H9 (cell line): ENCODE results near the gene BAHD1. TPM values are rescaled to one million over a fixed set of nuclear protein-coding genes. Genes with fewer than 3 reads are reported as not detected.
A peak's percentile ranks its signal among the peaks of the same experiment; 100 is the strongest.

Source experiments
- DNase-seq: peaks from one replicate; pipeline ENCODE4 v3.0.0-alpha.2; 2017
- H2AFZ ChIP-seq: one replicate; pipeline ENCODE4 v1.6.1; 2013; ENCODE audit warnings: mild to moderate bottlenecking, low read length, control low read depth, moderate library complexity
- H2AK5ac ChIP-seq: 2 replicates; pipeline ENCODE4 v1.6.1; 2013; ENCODE audit warnings: low read length, control low read depth, mixed read lengths; ENCODE audit not compliant: insufficient read length
- H2BK120ac ChIP-seq: one replicate; pipeline ENCODE4 v1.6.1; 2013; ENCODE audit warnings: low read depth, mild to moderate bottlenecking, low read length, control low read depth, inconsistent platforms; ENCODE audit not compliant: poor library complexity, severe bottlenecking
- H2BK12ac ChIP-seq: 2 replicates; pipeline ENCODE4 v1.6.1; 2013; ENCODE audit warnings: low read length, control low read depth, mixed read lengths, low read depth; ENCODE audit not compliant: insufficient read length
- H2BK15ac ChIP-seq: 2 replicates; pipeline ENCODE4 v1.6.1; 2013; ENCODE audit warnings: low read depth, low read length, control low read depth
- H2BK20ac ChIP-seq: one replicate; pipeline ENCODE4 v1.6.1; 2013; ENCODE audit warnings: low read depth, mild to moderate bottlenecking, low read length, control low read depth, inconsistent platforms; ENCODE audit not compliant: poor library complexity, severe bottlenecking
- H2BK5ac ChIP-seq: 2 replicates; pipeline ENCODE4 v1.6.1; 2013; ENCODE audit warnings: low read length, control low read depth, mixed read lengths; ENCODE audit not compliant: insufficient read length
- H3K14ac ChIP-seq: 2 replicates; pipeline ENCODE4 v1.6.1; 2013; ENCODE audit warnings: low read length, control low read depth; ENCODE audit not compliant: insufficient read depth
- H3K18ac ChIP-seq: 2 replicates; pipeline ENCODE4 v1.6.1; 2013; ENCODE audit warnings: low read depth, mild to moderate bottlenecking, mixed read lengths, low read length, control low read depth; ENCODE audit not compliant: insufficient read length
- H3K23ac ChIP-seq: 2 replicates; pipeline ENCODE4 v1.6.1; 2013; ENCODE audit warnings: low read length, control low read depth, mixed read lengths, low read depth; ENCODE audit not compliant: insufficient read length
- H3K23me2 ChIP-seq: 2 replicates; pipeline ENCODE4 v1.6.1; 2013; ENCODE audit warnings: low read depth, mild to moderate bottlenecking, mixed read lengths, low read length, control low read depth; ENCODE audit not compliant: insufficient read length, poor library complexity, severe bottlenecking
- H3K27ac ChIP-seq: 2 replicates; pipeline ENCODE4 v1.5.1; 2013; ENCODE audit warnings: low read length, control low read depth, mixed read lengths, low read depth; ENCODE audit not compliant: insufficient read length
- H3K27me3 ChIP-seq: 2 replicates; pipeline ENCODE4 v1.6.1; 2013; ENCODE audit warnings: low read length, control low read depth, inconsistent platforms; ENCODE audit not compliant: insufficient read depth
- H3K4ac ChIP-seq: 2 replicates; pipeline ENCODE4 v1.6.1; 2013; ENCODE audit warnings: low read depth, mild to moderate bottlenecking, control low read depth, inconsistent platforms, low read length, moderate library complexity
- H3K4me1 ChIP-seq: 2 replicates; pipeline ENCODE4 v1.6.1; 2013; ENCODE audit warnings: low read length, control low read depth, inconsistent platforms; ENCODE audit not compliant: insufficient read depth
- H3K4me2 ChIP-seq: 2 replicates; pipeline ENCODE4 v1.6.1; 2013; ENCODE audit warnings: low read length, control low read depth, mixed read lengths; ENCODE audit not compliant: insufficient read length, insufficient read depth
- H3K56ac ChIP-seq: 2 replicates; pipeline ENCODE4 v1.6.1; 2013; ENCODE audit warnings: low read depth, mild to moderate bottlenecking, mixed read lengths, low read length, control low read depth; ENCODE audit not compliant: insufficient read length
- H3K79me1 ChIP-seq: 2 replicates; pipeline ENCODE4 v1.6.1; 2013; ENCODE audit warnings: low read depth, mild to moderate bottlenecking, moderate library complexity, low read length, control low read depth, inconsistent platforms; ENCODE audit not compliant: insufficient read depth, poor library complexity, severe bottlenecking
- H3K79me2 ChIP-seq: 2 replicates; pipeline ENCODE4 v1.6.1; 2013; ENCODE audit warnings: low read length, control low read depth, inconsistent platforms; ENCODE audit not compliant: insufficient read depth
- H3K9ac ChIP-seq: 2 replicates; pipeline ENCODE4 v1.6.1; 2013; ENCODE audit warnings: low read length, control low read depth, mixed read lengths; ENCODE audit not compliant: insufficient read length; ENCODE audit errors: extremely low read depth
- H3K9me3 ChIP-seq: one replicate; pipeline ENCODE4 v1.6.1; 2013; ENCODE audit warnings: low read depth, low read length, inconsistent platforms; ENCODE audit not compliant: control insufficient read depth
- H3T11ph ChIP-seq: one replicate; pipeline ENCODE4 v1.6.1; 2013; ENCODE audit warnings: mild to moderate bottlenecking, low read length, control low read depth, inconsistent platforms
- H4K20me1 ChIP-seq: one replicate; pipeline ENCODE4 v1.6.1; 2013; ENCODE audit not compliant: control insufficient read depth, insufficient read length, insufficient read depth
- H4K5ac ChIP-seq: 2 replicates; pipeline ENCODE4 v1.6.1; 2013; ENCODE audit warnings: low read depth, mild to moderate bottlenecking, mixed read lengths, low read length, control low read depth; ENCODE audit not compliant: insufficient read length
- H4K8ac ChIP-seq: replicated peaks from 2 replicates; pipeline ENCODE4 v1.6.1; 2013; ENCODE audit warnings: low read length, control low read depth, mixed read lengths, low read depth; ENCODE audit not compliant: insufficient read length
- H4K91ac ChIP-seq: 2 replicates; pipeline ENCODE4 v1.6.1; 2013; ENCODE audit warnings: low read depth, mild to moderate bottlenecking, moderate library complexity, mixed read lengths, low read length, control low read depth; ENCODE audit not compliant: insufficient read length
- H3K27ac Mint-ChIP-seq, 3 experiments: 2 replicates in 2 of 3; 3 replicates in 1 of 3; pipeline ENCODE4 v1.8.0; 2020 to 2021; ENCODE audit warnings: mixed read lengths in 3 of 3, mild to moderate bottlenecking in 1 of 3, moderate library complexity in 1 of 3
- H3K27me3 Mint-ChIP-seq: 2 replicates; pipeline ENCODE4 v1.8.0; 2021; ENCODE audit warnings: low read depth, mild to moderate bottlenecking, moderate library complexity, mixed read lengths
- H3K36me3 Mint-ChIP-seq, 3 experiments: 2 replicates in 2 of 3; 3 replicates in 1 of 3; pipeline ENCODE4 v1.8.0; 2020 to 2021; ENCODE audit warnings: low read depth in 3 of 3, mixed read lengths in 3 of 3; ENCODE audit not compliant: insufficient read depth in 1 of 3
- H3K4me1 Mint-ChIP-seq, 2 experiments: 2 replicates each; pipeline ENCODE4 v1.8.0; 2020; ENCODE audit warnings: mixed read lengths in 2 of 2
- H3K4me3 Mint-ChIP-seq, 2 experiments: 2 replicates in 1 of 2; 3 replicates in 1 of 2; pipeline ENCODE4 v1.8.0; 2020 to 2021; ENCODE audit warnings: mild to moderate bottlenecking in 2 of 2, mixed read lengths in 2 of 2, moderate library complexity in 1 of 2
- H3K9me3 Mint-ChIP-seq, 2 experiments: 2 replicates in 1 of 2; 3 replicates in 1 of 2; pipeline ENCODE4 v1.8.0; 2020; ENCODE audit warnings: mild to moderate bottlenecking in 2 of 2, mixed read lengths in 2 of 2, moderate library complexity in 1 of 2
- WGBS: extraction: QIAGEN DNeasy Blood & Tissue Kit; methylation state at CpG from one replicate; pipeline ENCODE4 v1.1.7; 2013; ENCODE audit warnings: missing lambda C conversion rate, low lambda C conversion rate, mixed read lengths; ENCODE audit not compliant: insufficient read length; ENCODE audit errors: extremely low coverage; 5-methylcytosine and 5-hydroxymethylcytosine counted together
- total RNA-seq: library from RNA; stranded (reverse); gene quantifications from 2 replicates; pipeline ENCODE4 v1.2.1, GENCODE V29; 2021
- TF ChIP-seq, protein P1 (sequence below): fragments of 200-600 bp; sonication (generic); conservative IDR thresholded peaks from 3 replicates; pipeline ENCODE4 v1.8.0; 2021; ENCODE audit warnings: antibody characterized with exemption, mild to moderate bottlenecking

The BAHD1 gene
- total RNA-seq, 1 experiment from 2014 or later = 54.1 TPM

GRCh38 chr15:40405501-40406381 lies 35.0 kb upstream of the BAHD1 start, which contains the start of gene IVD:
TSS of gene IVD (plus strand) at chr15:40405795. CDS start at chr15:40405828, 33 bp downstream.
- Histone ChIP-seq H3K79me2 (peaks cover 3% of the 10 kb centered on the region; the same call in 1 of the 2 replicates), H3K27ac (no peak within 1 kb of the TSS), H3K56ac (no peak within 1 kb of the TSS), H2BK12ac (no peak within 1 kb of the TSS), H3T11ph (no peak within 1 kb of the TSS), H3K4me1 (no peaks in the 10 kb centered on the region; the same call in 1 of the 2 replicates), H3K18ac (peak within 1 kb of the TSS; percentile 43), H2BK15ac (no peak within 1 kb of the TSS), H3K4me2 (peak within 1 kb of the TSS; percentile 66), H2BK20ac (no peak within 1 kb of the TSS), H4K20me1 (no peaks in the 10 kb centered on the region), H2BK5ac (no peak within 1 kb of the TSS), H2AK5ac (no peak within 1 kb of the TSS), H3K9ac (peak within 1 kb of the TSS; percentile 79), H3K27me3 (no peaks in the 10 kb centered on the region), H3K4ac (no peak within 1 kb of the TSS), H3K79me1 (peaks cover 7% of the 10 kb centered on the region), H2BK120ac (no peak within 1 kb of the TSS), H2AFZ (peak within 1 kb of the TSS; percentile 65), H3K14ac (peak within 1 kb of the TSS; percentile 70; the same call in 1 of the 2 replicates), H3K23me2 (peaks cover 6% of the 10 kb centered on the region), H3K23ac (no peak within 1 kb of the TSS), H4K91ac (no peak within 1 kb of the TSS), H4K8ac (no peak within 1 kb of the TSS), H3K9me3 (no peaks in the 10 kb centered on the region), H4K5ac (no peak within 1 kb of the TSS)
- Mint-ChIP-seq H3K27me3 (no peaks in the 10 kb centered on the region), H3K9me3 (no peaks in the 10 kb centered on the region), H3K4me3 (peak within 1 kb of the TSS; percentile 85 to 93), H3K27ac (peak within 1 kb of the TSS; percentile 90 to 97 (median 95); a peak in 6 of 7 replicates), H3K36me3 (peaks cover 22 to 36% (median 30%) of the 10 kb centered on the region in 3 experiments; a peak in 6 of 7 replicates), H3K4me1 (peaks cover 17 to 22% of the 10 kb centered on the region in 2 experiments)
- DNase-seq = peak; percentile 97
- no CpG with 5 or more reads among the region's 54 CpGs for WGBS
- TF ChIP-seq, protein P1, sequence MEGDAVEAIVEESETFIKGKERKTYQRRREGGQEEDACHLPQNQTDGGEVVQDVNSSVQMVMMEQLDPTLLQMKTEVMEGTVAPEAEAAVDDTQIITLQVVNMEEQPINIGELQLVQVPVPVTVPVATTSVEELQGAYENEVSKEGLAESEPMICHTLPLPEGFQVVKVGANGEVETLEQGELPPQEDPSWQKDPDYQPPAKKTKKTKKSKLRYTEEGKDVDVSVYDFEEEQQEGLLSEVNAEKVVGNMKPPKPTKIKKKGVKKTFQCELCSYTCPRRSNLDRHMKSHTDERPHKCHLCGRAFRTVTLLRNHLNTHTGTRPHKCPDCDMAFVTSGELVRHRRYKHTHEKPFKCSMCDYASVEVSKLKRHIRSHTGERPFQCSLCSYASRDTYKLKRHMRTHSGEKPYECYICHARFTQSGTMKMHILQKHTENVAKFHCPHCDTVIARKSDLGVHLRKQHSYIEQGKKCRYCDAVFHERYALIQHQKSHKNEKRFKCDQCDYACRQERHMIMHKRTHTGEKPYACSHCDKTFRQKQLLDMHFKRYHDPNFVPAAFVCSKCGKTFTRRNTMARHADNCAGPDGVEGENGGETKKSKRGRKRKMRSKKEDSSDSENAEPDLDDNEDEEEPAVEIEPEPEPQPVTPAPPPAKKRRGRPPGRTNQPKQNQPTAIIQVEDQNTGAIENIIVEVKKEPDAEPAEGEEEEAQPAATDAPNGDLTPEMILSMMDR = no peak
